Smooth muscle cell of the brain vasculature (primary cell): ENCODE results near the gene PARG.
"Not testable (repeated sequence)": the region's sequence is repeated elsewhere in the genome, so short reads cannot be mapped to it uniquely, and the experiment has no call there.

Source experiments
- DNase-seq: peaks from one replicate; pipeline ENCODE4 v3.0.0-alpha.2; 2012; ENCODE audit warnings: low read depth, low spot score

Gene PARG

GRCh38 chr10:49941447-49942338, at the start of gene PARG, which contains the start of gene TIMM23B:
Gene PARG (minus strand): TSS chr10:49942027. CDS start chr10:49941725, 302 bp downstream.
Gene TIMM23B (plus strand): TSS chr10:49942053. CDS start chr10:49942195, 142 bp downstream.
- peak; percentile 40 for DNase-seq

DNA sequence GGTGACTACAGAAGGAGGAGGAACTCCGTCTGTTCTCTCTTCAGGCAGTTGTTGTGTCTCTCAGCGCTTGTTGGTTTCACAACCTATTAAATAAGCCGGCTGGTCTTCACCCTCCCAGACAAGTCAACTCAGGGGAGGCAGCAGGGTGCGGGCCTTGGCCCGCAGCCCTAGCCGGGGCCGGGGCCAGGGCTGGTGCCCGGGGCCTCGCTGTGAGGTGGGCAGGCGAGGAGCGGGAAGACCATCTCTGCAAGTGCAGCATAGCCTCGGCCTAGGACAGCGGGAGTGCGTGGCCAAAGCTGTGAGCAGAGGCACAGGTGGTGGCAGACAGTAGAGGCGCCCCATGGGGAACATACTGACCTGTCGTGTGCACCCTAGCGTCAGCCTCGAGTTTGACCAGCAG, 46.5 kb upstream of the PARG start, which contains the start of gene AGAP6:
TSS of gene AGAP6 (plus strand) at position 31 of the 400 bp plus-strand sequence. CDS start at position 341, 310 bp downstream.
- not testable (repeated sequence) for DNase-seq

DNA sequence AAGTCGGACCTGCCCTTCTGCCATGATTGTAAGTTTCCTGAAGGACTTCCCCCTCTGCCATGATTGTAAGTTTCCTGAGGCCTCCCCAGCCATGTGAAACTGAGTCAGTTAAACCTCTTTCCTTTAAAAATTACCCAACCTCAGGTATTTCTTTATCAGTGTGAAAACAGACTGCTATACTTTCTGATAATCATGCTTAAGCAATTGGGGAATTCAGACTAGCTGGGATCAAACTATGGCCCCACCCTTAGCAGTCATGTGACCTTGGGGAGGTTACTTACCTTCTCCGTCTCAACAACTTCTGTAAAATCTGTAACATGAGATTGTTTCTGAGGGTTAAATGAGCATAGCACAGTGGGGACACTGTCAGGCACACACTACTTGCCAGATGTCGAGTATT, 45.4 kb upstream of the PARG start:
- not testable (repeated sequence) for DNase-seq

DNA sequence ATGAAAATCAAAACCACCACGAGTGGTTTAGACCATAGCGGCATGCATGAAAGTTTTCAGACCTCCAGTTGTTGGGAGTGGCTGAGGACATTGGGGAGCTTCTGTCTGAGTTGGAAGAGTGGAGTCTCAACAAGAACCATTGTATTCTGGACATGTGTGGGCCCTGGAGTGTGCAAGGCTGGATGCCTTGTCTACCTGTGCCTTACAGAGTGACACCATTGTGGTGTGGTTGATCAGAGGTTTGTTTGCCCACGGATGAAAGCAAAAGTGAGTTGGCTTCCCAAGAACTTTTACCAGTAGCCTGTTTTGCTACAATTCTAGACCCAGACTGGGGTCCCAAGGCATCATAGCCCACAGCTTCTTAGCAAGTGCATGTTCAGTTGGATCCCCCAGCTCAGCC, 35.9 kb upstream of the PARG start:
- not testable (repeated sequence) for DNase-seq

- not testable (repeated sequence) for DNase-seq
Measured at GRCh38 chr10:49972094-49972493, 30.3 kb upstream of the PARG start.

DNA sequence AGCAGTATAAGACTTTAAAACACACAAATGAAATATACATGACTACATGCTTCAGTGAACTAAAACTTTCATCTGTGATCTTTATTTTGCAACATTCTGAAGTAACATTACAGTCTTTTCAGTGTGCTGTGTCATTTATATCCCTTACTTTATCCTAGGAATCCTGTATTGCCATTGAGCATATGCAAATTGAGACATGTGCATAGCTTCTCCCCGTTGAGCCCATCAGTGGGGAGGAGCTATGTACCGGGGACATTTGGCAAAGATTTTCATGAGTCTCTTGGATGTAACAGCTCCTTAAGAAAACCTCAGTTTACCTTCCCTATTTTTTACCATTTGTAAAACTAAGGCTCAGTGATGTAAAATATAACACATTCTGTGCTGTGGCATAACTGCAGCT, 29.6 kb upstream of the PARG start:
- not testable (repeated sequence) for DNase-seq

GRCh38 chr10:49970331-49970857, 28.6 kb upstream of the PARG start:
- DNase-seq: not testable (repeated sequence)

GRCh38 chr10:49953122-49953521, 11.3 kb upstream of the PARG start:
- DNase-seq: not testable (repeated sequence)

DNA sequence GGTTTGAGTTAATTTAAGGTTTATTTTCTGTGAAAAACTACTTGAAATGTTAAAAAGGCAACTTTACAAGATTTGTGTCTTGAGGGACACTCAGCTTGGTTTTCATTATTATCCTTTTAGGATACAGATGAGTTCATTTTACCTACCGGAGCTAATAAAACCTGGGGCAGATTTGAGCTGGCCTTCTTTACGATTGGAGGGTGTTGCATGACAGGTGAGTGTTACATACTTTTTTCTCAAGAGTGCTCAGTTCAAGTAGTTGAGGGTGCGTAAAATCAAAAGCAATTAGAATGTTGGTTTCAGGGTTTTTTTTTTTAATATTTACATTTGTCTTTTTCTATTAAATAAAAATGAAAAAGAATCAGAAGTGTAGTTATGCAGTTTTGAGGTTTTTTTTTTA, 10.2 kb upstream of the PARG start:
- not testable (repeated sequence) for DNase-seq

- DNase-seq: not testable (repeated sequence)
Measured at GRCh38 chr10:49948737-49949136, 6.9 kb upstream of the PARG start.

GRCh38 chr10:49948142-49948541, 6.3 kb upstream of the PARG start:
- DNase-seq: not testable (repeated sequence)

DNA sequence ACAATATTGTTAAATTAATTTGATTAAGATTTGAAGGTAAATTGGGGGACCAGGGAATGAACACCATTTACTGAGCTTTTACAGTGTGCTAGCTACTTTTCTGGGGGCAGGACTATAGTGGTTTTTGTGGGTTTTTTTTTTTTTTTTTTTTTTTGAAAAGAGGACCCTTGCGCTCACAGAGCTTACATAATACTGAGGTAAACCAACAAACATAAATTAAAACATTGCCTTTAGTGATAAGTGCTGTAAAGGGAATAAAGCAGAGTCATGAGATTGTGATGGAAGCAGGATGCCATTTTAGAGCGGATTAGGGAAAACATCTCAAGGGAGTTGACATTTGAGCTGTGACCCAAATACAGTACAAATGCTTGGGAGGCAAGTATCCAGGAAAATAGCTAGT, 1.8 kb upstream of the PARG start:
- DNase-seq: not testable (repeated sequence)

DNA sequence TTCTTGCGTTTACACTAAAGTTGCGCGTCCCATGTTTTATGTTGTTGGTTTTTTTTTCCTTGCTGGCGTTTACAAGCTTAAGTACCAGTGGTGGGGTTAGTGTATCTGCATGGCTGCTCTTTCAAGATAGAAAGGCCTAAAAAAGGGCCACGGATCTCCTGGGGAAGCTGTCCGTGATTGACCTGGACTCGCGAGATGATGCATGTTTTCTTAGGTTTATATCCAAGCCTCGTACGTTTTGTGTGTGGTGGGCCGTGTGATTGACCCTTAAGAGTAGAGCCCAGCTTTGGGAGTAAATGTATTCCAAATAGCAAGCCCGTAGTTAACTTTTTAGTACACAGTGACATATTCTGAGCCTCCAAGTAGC, 495 bp upstream of the PARG start:
- not testable (repeated sequence) for DNase-seq

DNA sequence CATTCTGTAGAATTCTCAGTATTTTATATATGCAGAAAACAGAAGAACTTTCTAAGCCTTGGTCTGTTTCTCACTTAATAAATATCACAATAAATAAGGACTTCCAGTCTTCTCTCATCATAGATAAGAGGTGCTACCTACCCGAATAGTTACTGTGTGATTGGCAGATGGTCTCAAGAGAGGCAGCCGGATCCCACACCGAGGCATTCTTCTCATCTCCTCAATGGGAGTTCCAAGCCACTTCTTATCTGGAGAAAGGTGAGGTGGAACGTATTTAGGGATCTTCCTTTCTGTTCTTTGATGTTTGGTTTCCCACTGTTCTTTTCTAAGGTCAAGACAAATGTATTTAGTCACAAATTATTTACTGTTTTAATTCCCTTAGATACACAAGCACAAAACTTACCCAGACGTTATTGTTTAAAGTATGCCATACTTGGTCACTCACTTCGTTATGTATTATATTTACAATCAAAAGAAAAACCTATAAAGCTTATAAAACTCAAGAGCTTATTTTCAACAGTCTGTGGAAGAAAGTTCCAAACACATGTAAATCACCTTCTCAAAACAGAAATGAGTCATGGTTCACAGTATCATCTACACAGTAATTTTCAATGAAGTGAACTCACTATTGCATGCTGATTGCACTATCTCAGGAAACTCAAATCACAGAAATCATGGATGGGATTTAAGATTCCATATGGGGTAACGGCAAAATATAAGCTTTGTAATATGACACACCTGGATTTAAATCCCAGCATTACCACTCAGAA, 9.7 kb downstream of the PARG start:
- DNase-seq: not testable (repeated sequence)

GRCh38 chr10:49931276-49931675, 10.6 kb downstream of the PARG start:
- DNase-seq: not testable (repeated sequence)

DNA sequence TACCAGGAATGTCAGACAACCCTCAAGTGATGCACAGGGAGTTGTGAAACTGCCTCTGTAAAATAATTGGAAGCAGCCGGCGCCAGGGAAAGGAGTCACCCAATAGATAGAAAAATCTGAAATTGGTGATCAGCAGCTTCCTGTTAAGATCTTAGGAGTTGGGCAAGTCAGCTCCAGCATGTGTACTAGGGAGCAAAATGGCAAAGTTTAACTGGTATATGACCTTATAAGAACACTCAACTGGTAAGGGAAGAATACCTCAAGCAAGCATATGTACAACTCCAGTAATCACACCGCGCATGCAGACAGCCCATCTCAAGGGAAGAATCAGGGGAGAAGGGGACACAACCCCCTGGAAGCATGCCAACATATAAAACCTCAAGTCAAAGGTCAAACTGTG, 18.3 kb downstream of the PARG start:
- DNase-seq: not testable (repeated sequence)

- DNase-seq: not testable (repeated sequence)
Measured at GRCh38 chr10:49922041-49922440, 19.8 kb downstream of the PARG start.

GRCh38 chr10:49917927-49918326, 23.9 kb downstream of the PARG start:
- not testable (repeated sequence) for DNase-seq

DNA sequence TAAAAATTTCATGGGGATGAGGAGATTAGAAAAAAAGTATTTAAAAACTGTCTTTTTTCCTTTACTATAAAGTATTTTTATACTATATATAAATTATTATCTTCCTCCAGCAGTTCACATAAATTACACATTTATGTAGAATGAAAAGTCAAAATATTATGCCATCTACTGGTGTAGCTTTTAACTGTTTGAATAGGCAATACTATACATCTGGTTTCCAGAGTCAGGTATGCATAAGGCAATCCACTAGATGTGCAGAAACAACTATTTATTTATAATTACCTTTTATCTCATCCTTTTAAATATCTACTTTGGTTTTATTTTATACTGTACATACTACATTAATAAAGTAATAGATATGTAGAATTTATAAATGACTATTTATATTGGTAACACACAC, 25.4 kb downstream of the PARG start:
- DNase-seq: not testable (repeated sequence)

- DNase-seq: not testable (repeated sequence)
Measured at GRCh38 chr10:49910295-49910694, 31.5 kb downstream of the PARG start.

DNA sequence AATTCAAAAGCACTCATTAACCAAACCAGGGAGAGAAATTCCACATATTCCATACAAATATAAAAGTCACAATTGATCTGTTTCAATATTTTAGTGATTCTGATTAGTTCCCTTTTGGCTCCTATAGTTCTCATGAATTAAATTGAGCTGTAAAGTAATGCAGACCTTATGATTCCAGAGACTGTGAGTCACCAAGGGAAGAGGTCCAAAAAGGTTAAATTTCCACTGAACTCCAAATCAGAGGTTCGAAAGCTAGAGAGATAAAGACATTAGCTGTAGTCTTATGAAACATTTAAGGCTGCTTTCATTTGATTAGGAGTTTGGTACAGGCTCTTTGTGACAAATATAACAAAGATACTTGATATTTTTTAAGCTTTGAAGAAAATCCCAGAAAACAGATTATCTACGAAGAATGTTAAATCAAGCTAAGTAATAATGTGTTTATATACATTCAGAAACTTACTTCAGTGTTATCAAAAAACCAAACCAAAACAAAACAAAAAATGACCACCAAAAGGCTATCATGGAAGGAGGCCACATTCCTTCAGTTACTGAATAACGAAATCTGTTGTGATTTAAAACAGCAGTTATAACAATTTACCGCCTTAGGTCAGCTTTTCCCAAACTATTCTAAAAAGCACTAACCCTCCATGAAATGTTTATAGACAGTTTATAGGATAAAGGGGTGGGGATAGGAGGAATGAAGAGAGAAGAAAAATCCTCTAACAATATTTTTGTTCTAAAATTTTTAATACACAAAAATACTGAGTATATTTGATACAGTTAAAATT, 33.3 kb downstream of the PARG start:
- DNase-seq: not testable (repeated sequence)
